ENCODE results near the gene WDFY4.

GRCh38 chr10:48798481-48799254 lies 114.0 kb downstream of the WDFY4 start:
- TF ChIP-seq CTCF (conservative IDR thresholded peaks at IDR 0.05) = no peak
- no peak for TF ChIP-seq EZH2 (IDR thresholded peaks at IDR 0.05; ENCODE audit: low read depth)

Data from PC-9 (cell line).